SH-SY5Y (cell line): ENCODE measurements around the gene MAB21L1.

ENCODE experiments used
- GATA2 ChIP-seq: IDR thresholded peaks from 2 replicates; pipeline ENCODE4 v1.6.1; 2011; ENCODE audit warnings: mild to moderate bottlenecking, low read depth, low read length
- GATA3 ChIP-seq: IDR thresholded peaks from 2 replicates; pipeline ENCODE4 v1.6.1; 2011; ENCODE audit warnings: low read depth, mild to moderate bottlenecking, low read length, moderate library complexity

DNA sequence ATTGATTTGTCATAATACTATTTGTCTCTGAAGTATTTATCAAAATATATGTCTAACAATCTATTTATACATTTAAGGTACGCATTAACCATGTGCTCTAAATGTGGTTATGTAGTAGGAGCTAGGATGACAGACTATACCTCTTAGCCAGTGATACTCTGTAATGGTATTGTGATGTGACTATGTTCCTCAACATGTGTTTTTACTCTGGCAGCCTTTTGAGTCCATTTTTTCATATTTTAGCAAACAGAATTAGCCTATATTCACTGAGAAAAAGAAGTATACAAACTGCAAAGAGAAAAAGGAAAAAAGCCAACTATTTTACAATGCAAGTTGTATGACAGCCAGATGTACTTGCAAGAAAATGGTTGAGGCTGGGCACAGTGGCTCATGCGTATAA, 26.7 kb downstream of the MAB21L1 start:
- no peak for TF ChIP-seq GATA2
- no peak for TF ChIP-seq GATA3
